ENCODE results near the gene SHANK2. TPM values are rescaled to one million over a fixed set of nuclear protein-coding genes. Genes with fewer than 3 reads are reported as not detected.

Gene SHANK2
- total and polyA plus RNA-seq, 7 donors: under 0.01 to 0.17 (median 0.03) TPM; not detected in 3

- 91 to 92% (median 92%) methylated on average over 11 of the region's 11 CpGs for WGBS, 3 donors
- DNase-seq: peak in 1 of 2 donors; percentile 28
- H3K9me3 ChIP-seq: no peaks in the 10 kb centered on the region
- no peaks in the 10 kb centered on the region for H3K36me3 ChIP-seq (ENCODE audit: insufficient read depth in 1 of 2, low read depth in 1 of 2)
- intact Hi-C loops (cut with DNase I): no loop called here
- H3K27me3 ChIP-seq (ENCODE audit: insufficient read depth in 3 of 3, low read length in 2 of 3): peaks cover 0 to 5% (median 2%) of the 10 kb centered on the region in 3 donors
- H3K4me3 ChIP-seq: no peak overlapping the region
- TF ChIP-seq CTCF (IDR thresholded peaks at IDR 0.05): no peak
- no peak for ATAC-seq
- no peaks in the 10 kb centered on the region for H3K4me1 ChIP-seq
- H3K27ac ChIP-seq: no peak overlapping the region
Measured at GRCh38 chr11:71203681-71204080, 48.7 kb downstream of the SHANK2 start.

- TF ChIP-seq CTCF (IDR thresholded peaks at IDR 0.05): no peak
- Histone ChIP-seq H3K4me1 (no peaks in the 10 kb centered on the region), H3K36me3 (ENCODE audit: insufficient read depth in 1 of 2, low read depth in 1 of 2) (no peaks in the 10 kb centered on the region), H3K27ac (no peak overlapping the region), H3K27me3 (ENCODE audit: insufficient read depth in 3 of 3, low read length in 2 of 3) (peaks cover 0 to 5% (median 5%) of the 10 kb centered on the region in 3 donors), H3K4me3 (no peak overlapping the region), H3K9me3 (no peaks in the 10 kb centered on the region)
- intact Hi-C loops (cut with DNase I): no loop called here
- DNase-seq (peak in 1 of 2 donors; percentile 20), ATAC-seq (no peak)
- WGBS, 3 donors: 95 to 96% (median 96%) methylated on average over 4 of the region's 4 CpGs
Measured at GRCh38 chr11:71202966-71203365, 49.4 kb downstream of the SHANK2 start.

- H3K4me3 ChIP-seq: no peak overlapping the region
- WGBS, 3 donors: 83 to 88% (median 85%) methylated on average over 5 of the region's 5 CpGs
- no peak overlapping the region for H3K27ac ChIP-seq
- DNase-seq (peak in 1 of 2 donors; percentile 19), ATAC-seq (no peak)
- no peaks in the 10 kb centered on the region for H3K36me3 ChIP-seq (ENCODE audit: insufficient read depth in 1 of 2, low read depth in 1 of 2)
- H3K9me3 ChIP-seq: no peaks in the 10 kb centered on the region
- intact Hi-C loops (cut with DNase I): no loop called here
- no peaks in the 10 kb centered on the region for H3K4me1 ChIP-seq
- no peak for TF ChIP-seq CTCF (IDR thresholded peaks at IDR 0.05)
- peaks cover 0 to 5% (median 5%) of the 10 kb centered on the region in 3 donors for H3K27me3 ChIP-seq (ENCODE audit: insufficient read depth in 3 of 3, low read length in 2 of 3)
Measured at GRCh38 chr11:71202598-71202944, 49.8 kb downstream of the SHANK2 start.

Other genes with a start within 250 kb of the SHANK2 start
- gene DHCR7, start 195.8 kb upstream of the SHANK2 start, total RNA-seq: 10 to 100 TPM in 2 of 4 donors, 1 to 10 TPM in 2; 5.5 to 15.1 (median 10.1) TPM
- 1 to 10 TPM; 4.9 to 9.0 (median 6.3) TPM for gene DHCR7, start 195.8 kb upstream of the SHANK2 start, polyA plus RNA-seq
- gene NADSYN1, start 200.6 kb upstream of the SHANK2 start, total RNA-seq: 10 to 100 TPM; 13.0 to 19.3 (median 13.6) TPM
- gene NADSYN1, start 200.6 kb upstream of the SHANK2 start, polyA plus RNA-seq: 10 to 100 TPM in 2 of 3 donors, 1 to 10 TPM in 1; 7.8 to 14.6 (median 12.0) TPM